LHCN-M2 (cell line): ENCODE measurements around the gene MOCS1. TPM values are rescaled to one million over a fixed set of nuclear protein-coding genes. Genes with fewer than 3 reads are reported as not detected.

Experiments used
- DNase-seq: peaks from one replicate; pipeline ENCODE4 v3.0.0-alpha.2; 2012; ENCODE audit warnings: low read depth
- total RNA-seq: library from RNA; depleted of rRNA; stranded (reverse); fragments of >200 nt; gene quantifications from 2 replicates; pipeline ENCODE4 v1.2.3, GENCODE V29; 2014

The MOCS1 gene
- total RNA-seq, 1 experiment from 2014 or later, result 13.9 TPM

DNA sequence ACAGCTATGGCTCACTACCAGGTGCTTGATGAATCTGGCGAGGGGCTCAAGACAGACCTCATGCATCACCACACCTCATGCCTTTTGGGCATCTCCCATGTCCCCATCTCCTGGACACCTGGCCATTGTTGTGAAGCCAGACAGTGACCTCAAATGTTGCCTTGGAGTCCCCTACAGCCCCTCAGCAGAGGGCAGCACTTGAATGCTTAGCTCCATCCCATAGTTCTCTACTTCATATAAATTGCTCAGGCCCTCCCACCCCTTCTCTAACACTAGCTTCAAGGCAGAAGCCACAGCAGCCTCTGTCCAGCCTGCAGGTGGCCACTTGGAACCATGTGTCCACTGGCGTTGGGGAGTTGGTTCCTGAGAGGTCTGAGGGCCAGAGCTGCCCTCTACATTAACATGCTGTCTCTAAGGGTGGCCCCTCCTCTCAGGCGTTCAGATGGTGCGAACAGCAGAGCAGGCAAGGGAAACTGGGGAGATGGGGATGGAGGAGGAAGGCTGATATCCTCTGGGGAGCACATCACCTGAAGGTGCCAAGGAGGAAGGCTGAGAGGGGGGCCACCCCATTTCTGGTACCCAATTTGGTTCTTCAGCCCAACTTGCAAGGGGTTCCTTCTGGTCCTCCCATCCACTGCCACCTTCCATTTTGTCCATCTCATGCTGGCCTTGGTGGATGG is 31.3 kb downstream of the MOCS1 start:
- DNase-seq, result no peak

DNA sequence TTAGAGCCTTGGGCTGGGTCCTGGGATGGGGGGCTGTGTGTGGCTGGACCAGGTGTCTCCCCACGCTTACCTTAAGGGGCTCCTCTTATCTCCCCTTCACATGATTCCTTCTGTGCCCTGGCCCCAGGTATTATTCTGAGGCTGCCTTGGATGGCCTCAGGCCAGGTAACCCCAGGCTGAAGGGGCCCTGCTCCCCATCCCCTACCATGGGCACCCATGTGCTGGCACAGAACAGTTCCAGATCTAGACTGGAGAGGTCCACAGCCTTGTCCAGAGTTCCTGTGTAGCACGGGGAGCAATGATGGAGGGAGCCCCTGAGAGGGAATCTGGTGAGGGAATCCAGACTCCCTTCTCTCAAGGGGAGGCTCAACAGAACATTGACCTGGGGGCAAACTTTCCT is 32.1 kb downstream of the MOCS1 start:
- DNase-seq, result no peak

DNA sequence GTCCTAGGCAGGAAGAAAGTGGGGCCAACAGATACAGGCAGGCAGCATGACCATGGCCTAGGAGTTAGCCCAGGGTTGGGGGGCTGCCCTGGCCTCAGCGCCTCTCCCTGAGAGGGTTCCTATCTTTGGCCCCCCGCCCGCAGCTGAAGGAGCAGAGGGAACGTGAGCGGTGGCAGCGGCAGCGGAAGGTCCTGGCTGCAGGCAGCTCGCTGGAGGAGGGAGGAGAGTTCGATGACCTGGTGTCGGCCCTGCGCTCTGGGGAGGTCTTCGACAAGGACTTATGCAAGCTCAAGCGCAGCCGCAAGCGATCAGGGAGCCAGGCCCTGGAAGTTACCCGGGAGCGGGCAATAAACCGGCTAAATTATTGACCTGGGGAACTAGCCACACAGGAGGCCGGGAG is 32.6 kb downstream of the MOCS1 start:
- no peak for DNase-seq

DNA sequence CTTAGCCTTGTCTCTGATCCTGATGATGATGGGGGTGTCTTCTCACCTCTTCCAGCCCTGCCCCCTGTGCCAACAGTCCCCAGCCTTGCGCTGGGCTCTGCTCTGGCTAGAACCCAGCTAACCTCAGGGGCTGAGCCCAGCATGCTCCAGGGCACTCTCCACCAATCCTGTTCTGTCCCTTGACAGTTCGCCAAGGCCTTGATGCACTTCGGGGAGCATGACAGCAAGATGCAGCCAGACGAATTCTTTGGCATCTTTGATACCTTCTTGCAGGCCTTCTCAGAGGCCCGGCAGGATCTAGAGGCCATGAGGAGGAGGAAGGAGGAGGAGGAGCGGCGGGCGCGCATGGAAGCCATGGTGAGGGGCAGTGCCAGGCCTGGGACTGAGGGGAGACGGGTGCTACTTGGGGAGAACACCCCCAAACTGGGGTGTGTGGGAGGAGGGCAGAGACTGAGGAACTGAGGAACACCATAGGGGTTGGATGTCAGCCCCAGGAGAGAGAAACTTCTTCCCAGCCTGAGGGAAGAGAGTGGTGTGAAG is 33.1 kb downstream of the MOCS1 start:
- DNase-seq, result no peak

DNA sequence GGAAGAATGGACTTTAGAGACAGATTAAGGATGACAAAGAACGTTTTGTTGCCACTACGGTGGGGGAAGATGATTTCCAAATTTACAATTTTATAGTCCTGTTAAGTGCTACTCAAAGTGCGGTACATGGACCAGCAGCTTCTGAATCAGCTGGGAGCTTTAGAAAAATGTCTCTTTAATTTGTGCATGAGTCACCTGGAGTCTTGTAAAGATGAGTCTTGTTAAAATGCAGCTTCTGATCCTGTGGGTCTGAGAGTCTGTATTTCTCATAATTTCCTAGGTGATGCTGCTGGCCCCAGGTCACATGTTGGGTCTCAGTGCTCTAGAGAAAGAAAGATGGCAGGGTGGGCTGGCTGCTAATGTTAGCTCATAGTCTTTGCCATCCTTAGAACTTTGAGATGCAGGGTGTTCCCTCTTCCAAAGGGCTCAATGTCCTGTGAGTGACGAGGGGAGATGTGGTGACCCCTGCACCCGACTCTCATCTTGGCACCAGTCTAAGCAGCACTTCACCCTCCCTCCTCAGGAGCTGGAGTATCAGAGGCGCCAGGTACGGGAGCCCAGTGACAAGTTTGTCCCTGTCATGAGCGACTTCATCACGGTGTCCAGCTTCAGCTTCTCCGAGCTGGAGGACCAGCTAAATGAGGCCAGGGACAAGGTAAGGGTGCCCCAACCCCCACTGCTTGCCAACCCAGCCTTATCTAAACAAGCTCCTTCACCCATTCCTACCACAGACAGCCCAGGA is 34.5 kb downstream of the MOCS1 start:
- no peak for DNase-seq

DNA sequence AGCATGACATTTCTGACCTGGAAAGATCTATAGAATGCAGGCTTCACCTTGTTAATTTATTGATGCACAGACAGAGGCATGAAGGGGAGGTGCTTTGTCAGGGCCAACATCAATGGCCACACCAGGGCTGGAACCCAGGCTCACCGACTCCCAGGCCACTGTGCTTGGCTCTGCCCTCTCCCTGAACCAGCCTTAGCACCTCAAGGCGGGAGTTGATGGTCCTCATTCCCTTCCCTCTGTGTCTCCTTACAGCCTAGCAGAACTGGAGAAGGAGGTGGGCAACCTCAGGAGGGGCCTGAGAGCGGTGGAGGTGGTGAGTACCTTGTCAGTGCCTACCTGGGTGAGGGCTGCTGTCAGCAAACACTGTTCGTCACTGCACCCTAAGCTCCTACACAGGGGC is 35.6 kb downstream of the MOCS1 start:
- DNase-seq, result no peak

DNA sequence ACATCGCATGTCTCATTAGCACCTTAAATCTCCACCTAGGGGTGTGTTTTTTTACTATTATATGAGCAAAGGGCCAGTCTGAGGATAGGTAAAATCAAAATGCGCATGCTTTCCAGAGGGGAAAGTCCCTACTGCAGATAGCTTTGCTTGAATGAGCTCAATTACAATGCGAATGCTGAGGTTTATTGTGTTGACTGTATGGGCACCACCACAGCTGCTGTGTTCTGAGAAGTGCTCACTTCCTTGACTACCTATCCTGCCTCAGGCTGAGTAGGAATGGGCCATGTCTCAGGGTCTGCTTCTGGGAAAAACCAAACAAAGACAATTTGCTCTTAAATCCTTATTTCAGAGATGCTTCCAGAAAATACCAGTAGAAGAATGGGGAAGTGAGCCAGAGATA is 36.6 kb downstream of the MOCS1 start:
- no peak for DNase-seq

DNA sequence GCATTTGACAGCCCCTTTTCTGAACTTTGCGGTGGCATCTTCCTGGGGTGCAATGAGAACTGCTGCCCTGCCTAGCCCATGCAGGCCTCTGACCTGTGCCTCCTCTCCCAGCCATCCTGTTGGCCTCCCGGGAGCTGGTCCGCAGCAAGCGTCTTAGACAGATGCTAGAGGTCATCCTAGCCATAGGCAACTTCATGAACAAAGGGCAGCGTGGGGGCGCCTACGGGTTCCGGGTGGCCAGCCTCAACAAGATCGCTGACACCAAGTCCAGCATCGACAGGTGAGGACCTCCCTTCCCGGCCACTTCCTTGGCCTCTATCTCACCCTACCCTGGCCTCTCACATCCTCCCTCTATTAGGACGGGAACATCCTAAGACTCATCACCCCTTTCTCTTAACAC is 37.6 kb downstream of the MOCS1 start:
- no peak for DNase-seq

DNA sequence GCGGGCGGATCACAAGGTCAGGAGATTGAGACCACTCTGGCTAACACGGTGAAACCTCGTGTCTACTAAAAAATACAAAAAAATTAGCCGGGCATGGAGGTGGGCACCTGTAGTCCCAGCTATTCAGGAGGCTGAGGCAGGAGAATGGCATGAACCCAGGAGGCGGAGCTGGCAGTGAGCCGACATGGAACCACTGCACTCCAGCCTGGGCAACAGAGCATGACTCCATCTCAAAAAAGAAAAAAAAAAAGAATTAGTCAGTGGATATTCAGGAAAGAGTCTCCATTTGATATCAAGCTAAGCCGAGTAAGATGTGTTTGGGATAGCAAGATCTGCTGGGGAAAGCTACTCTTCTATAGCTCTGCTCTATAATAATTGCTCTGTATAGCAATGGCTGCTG is 41.0 kb downstream of the MOCS1 start:
- DNase-seq, result no peak

DNA sequence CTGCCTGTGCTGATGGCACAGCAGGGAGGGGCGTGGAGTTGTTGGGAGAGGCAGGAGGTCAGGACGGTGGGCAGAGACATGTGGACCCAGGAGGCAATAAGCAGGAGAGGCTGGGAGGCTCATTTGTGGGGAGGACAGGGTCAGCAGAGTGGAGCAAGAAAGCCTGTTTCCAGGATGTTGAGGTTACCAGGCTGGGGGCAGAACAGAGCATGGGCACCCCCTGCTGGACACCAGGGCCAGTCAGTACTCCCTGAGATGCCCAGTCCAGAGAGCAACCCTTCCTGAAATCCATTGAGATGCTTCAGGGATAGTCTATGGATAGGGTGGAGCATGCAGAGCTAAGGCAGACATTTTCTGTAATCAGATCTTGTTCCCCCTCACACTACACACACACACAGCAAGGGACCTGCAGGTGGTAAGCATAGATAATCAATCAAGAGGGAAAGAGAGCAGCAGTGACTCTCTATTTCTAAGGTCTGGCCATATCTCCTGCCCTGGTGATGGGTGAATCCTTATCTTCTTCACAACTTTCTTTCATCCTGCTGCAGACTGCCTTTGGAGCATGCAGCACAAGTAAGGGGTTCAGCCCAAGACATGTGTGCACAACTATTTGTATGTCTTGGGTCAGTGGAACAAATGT is 41.7 kb downstream of the MOCS1 start:
- peak; percentile 70 for DNase-seq

DNA sequence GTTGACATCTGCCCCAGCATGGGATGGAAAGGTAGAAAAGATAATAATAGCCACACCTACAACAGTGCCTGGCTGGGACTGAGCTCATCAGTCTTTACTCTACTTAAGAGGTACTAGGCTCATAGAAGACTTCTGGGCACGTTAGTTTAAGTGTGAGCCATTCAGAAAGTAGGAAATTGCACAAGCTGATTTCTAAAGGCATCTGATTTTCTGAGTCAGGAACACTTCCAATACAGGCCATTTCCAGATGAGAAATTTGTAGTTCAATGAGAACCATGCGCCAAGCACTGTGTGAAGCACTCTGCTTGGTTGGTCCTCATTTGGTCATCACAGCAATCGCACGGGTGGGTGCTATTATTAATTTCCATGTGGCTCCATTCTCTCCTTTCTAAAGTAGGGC is 42.3 kb downstream of the MOCS1 start:
- no peak for DNase-seq

DNA sequence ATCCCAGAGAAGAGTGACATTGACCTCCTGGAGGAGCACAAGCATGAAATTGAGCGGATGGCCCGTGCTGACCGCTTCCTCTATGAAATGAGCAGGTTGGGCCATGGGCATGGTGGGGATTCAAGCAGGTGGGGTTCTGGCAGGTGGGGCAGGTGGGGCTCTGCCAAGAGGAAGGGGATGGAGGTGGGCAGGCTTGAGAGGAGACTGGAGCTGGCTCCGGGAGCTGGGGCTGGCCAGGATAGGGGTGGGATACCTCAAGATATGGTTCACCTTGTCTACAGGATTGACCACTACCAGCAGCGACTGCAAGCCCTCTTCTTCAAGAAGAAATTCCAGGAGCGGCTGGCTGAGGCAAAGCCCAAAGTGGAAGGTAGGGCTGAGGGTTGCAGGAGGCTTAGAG is 42.9 kb downstream of the MOCS1 start:
- no peak for DNase-seq

DNA sequence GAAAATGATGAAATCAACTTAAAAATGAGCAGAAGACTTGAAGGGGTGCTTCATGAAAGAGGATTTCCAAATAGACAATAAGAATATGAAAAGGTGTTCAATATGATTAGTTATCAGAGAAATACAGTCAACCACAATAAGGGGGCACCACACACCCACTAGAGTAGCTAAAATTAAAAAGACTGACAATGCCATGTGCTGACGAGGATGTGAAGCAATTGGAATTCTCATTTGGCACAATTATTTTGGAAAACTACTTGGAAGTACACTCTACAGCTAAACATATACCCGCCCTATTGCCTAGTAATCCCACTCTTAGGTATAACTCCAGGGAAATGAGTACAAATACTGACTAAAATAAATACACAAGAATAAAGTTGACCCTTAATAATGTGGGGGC is 45.0 kb downstream of the MOCS1 start:
- DNase-seq, result no peak

DNA sequence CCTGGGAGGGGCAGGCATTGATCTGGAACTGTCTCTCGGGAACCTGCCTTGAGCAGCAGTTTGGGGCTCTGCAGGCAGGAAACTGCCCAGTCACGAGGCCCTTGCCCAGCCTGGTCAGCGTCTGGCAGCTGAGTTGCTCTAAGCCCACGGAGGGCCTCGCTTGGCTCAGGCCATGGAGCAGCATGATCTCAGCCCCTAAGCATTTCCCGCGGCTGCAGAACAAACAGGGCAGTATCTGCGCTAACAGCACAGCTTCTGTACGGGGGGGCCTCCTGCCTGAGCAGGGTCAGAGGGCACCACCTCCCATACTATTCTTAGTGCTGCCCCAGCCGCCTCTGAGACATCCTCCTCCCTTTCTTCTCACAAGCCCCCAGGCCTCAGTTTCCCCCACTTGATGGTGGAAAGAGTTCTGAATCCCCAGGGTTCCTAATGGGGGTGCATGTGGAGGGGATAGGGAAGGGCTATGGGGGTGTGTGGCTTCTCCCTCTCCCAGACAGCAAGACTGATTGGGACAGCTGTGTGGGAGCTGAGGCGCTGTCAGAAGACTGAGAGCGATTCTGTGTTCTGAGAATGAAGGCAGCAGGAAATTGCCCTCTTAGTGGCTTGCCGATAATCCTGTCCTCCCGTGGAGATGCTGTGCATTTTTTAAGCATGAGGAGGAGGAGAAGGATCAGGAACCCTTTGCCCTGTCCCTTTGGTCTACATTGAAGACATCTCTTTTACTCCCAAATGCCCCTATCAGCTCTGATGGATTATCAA is 46.4 kb downstream of the MOCS1 start:
- DNase-seq, result peak; percentile 98

DNA sequence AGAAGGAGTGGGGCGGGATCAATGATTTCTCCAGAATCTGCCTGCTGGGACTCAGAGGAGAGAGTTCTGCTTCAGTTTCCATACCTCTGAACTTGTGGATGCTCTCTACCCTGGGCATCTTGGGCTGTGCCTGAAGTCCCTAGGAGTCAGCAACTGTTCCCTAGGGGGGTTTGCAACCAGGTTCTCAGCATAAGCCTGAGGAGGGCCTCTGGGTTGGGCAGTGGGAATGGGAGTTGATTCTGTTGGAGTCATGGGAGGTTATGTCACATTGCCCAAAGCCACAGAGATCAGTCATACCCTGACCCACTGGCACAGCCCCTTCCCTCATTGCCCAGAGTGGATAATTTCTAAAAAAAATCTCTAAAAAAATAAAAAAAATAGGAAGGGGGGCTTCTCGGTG is 47.4 kb downstream of the MOCS1 start:
- peak; percentile 63 for DNase-seq

DNA sequence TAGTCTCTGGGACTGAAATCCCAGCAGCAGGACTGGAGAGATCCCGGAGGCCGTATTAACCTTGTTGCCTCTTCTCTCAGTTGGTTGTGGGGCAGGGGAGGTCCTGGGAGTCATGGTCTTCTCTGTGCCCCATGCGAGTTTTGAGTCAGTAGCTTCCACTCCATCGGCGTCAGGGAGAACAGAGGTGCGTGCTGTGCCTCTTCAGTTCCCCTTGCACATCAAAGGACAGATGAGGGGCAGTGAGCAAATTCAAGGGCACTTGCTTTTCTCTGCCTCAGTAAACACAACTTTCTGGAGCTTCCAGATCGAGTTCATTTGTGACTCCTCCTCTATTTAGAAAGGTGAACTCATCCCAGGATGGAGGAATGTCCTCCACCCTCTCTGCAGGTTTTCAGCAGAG is 48.6 kb downstream of the MOCS1 start:
- no peak for DNase-seq

DNA sequence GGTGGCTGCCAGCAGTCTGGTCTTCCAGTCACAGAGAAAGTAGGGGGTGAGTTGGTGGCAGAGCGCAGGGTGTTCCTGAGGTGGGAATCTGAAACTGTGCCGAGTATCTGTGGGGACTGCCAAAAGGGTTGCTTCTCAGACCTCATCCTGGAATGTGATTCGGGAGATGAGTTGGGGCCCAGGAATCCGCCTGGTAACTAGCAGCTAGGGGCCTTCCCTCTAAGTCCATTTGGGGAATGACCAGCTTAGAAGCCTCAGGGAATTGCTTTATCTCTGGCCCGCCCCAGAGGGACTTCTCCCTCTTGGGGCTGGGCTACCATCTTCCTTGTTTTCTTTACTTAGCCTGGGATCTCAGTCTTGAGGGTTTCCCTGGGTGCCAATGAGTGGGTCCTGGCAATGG is 49.6 kb downstream of the MOCS1 start:
- peak; percentile 89 for DNase-seq

DNA sequence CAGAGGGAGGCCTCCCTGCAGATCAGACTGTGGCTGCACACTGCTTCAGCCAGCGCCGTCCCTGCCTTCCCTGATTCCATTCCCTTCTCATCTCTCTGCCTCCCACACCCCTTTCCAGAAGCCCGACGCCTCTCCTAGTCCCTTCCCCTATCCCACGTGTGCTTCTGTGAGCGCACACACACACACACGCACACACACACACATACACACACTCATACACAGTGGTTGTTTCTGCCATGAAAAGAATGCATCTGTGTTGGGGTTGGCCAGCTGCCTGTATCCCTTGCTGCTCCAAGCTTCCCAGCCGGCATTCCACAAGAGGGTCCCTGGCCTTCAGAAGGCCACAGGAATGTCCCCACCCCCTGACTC is 51.7 kb downstream of the MOCS1 start:
- peak; percentile 98 for DNase-seq

DNA sequence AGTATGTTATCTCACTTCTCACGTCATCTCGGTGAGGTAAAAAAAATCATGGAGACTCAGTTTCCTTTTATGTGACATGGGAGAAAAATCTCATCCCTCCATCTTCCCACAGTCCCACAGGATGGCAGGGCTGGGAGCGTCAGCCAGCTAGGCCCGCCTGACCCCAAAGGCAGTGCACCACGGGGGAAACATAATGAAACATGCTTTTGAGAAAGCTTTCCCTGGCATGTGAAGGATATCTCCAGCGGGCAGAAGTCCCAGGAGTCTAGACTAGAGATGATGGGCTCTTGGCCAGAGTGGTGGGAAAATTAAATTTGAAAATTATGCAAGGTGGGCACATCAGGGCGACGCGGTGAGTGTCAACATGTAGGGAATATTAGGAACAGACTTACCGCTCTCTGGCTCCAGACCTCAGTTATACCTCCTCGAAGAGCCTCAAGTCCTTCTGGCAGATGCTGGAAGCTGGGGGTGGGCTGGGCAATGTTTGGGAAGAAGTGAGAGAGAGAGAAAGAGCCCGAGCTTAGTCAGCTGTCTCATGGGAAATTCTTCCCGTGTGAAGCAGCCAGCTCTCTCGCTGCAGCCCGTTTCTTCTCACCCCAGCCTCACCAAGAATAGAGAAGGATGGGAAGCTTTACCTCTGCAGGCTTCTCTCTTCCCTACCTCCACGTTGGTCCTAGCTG is 52.3 kb downstream of the MOCS1 start:
- DNase-seq, result peak; percentile 93

DNA sequence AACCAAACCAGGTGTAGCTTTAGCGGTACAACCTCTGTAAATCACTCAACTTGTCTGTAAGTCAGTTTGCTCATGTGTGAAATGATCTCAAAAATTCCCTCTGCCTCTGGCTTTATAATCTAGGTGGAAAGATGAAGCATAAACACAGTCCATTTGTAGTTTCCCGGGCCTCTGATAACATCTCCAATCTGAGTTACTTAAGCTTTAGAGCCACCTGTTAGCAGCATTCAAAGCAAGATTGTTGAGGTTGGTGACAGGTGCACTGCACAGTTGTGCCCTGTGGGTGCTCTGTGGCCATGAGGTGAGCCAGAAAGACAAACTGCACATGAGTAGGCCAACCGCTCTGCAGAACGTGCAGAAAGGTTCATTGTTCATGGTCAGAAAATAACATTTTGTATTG is 53.7 kb downstream of the MOCS1 start:
- DNase-seq, result peak; percentile 90

DNA sequence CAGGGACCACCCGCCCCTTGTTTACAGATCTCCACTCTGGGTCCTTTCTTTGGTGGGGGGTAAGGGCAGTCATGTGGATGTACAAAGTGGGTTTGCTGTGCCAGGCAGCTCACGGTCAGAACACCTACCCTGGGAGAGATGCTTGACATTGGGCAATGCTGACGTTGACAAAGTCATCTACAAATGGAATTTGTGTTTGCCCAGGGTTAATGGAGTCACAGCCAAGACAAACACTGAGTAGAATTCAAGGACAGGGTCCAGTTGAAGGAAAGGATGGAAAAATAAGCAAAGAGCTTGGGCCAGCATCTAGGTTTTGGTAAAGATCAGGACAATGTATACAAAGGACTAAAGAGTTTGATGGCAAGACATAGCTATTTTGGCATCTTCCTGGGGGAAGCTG is 54.7 kb downstream of the MOCS1 start:
- DNase-seq, result no peak
